Neural progenitor cell (in vitro differentiated cells): ENCODE data around the gene NKX2-1. TPM values are rescaled to one million over a fixed set of nuclear protein-coding genes. Genes with fewer than 3 reads are reported as not detected.

Experiments
- DNase-seq: peaks from one replicate; pipeline ENCODE4 v3.0.0-alpha.2; 2016; ENCODE audit warnings: low spot score
- H2AFZ ChIP-seq: fragments of 200-600 bp; sonication (generic); replicated peaks from 2 replicates; pipeline ENCODE4 v1.6.1; 2016; ENCODE audit warnings: antibody characterized with exemption
- H3F3A ChIP-seq: fragments of 200-600 bp; sonication (generic); 2 replicates; pipeline ENCODE4 v1.6.1; 2016; ENCODE audit warnings: antibody characterized with exemption, low read depth
- H3K27ac ChIP-seq: fragments of 200-600 bp; sonication (generic); 2 replicates; pipeline ENCODE4 v1.5.1; 2016; ENCODE audit warnings: mild to moderate bottlenecking
- H3K27me3 ChIP-seq: fragments of 200-600 bp; sonication (generic); 2 replicates; pipeline ENCODE4 v1.6.1; 2016; ENCODE audit warnings: mild to moderate bottlenecking, moderate library complexity
- H3K36me3 ChIP-seq: fragments of 200-600 bp; sonication (generic); 2 replicates; pipeline ENCODE4 v1.5.1; 2016
- H3K4me1 ChIP-seq: fragments of 200-600 bp; sonication (generic); 2 replicates; pipeline ENCODE4 v1.6.1; 2016; ENCODE audit warnings: mixed run types
- H3K4me2 ChIP-seq: fragments of 200-600 bp; sonication (generic); 2 replicates; pipeline ENCODE4 v1.6.1; 2016
- H3K4me3 ChIP-seq: fragments of 200-600 bp; sonication (generic); 2 replicates; pipeline ENCODE4 v1.5.1; 2016
- H3K79me2 ChIP-seq: fragments of 200-600 bp; sonication (generic); 2 replicates; pipeline ENCODE4 v1.6.1; 2016; ENCODE audit warnings: low read depth
- H3K9ac ChIP-seq: fragments of 200-600 bp; sonication (generic); 2 replicates; pipeline ENCODE4 v1.6.1; 2016
- H3K9me3 ChIP-seq: fragments of 200-600 bp; sonication (generic); 2 replicates; pipeline ENCODE4 v1.5.1; 2016; ENCODE audit warnings: low read depth
- H4K20me1 ChIP-seq: fragments of 200-600 bp; sonication (generic); 2 replicates; pipeline ENCODE4 v1.6.1; 2016; ENCODE audit warnings: low read depth
- H3K27ac Mint-ChIP-seq: 3 replicates; pipeline ENCODE4 v1.8.0; 2021; ENCODE audit warnings: mixed read lengths
- H3K27me3 Mint-ChIP-seq: 2 replicates; pipeline ENCODE4 v1.8.0; 2022; ENCODE audit warnings: low read depth, mild to moderate bottlenecking, inconsistent platforms, moderate library complexity, mixed read lengths; ENCODE audit not compliant: insufficient read depth
- H3K36me3 Mint-ChIP-seq: 3 replicates; pipeline ENCODE4 v1.8.0; 2021; ENCODE audit warnings: mixed read lengths
- H3K4me1 Mint-ChIP-seq: 3 replicates; pipeline ENCODE4 v1.8.0; 2021; ENCODE audit warnings: mixed read lengths
- H3K4me3 Mint-ChIP-seq: 3 replicates; pipeline ENCODE4 v1.8.0; 2021; ENCODE audit warnings: mild to moderate bottlenecking, moderate library complexity, mixed read lengths
- H3K9me3 Mint-ChIP-seq: 3 replicates; pipeline ENCODE4 v1.8.0; 2020; ENCODE audit warnings: mixed read lengths
- EZH2 ChIP-seq: fragments of 200-600 bp; sonication (generic); IDR thresholded peaks from 2 replicates; pipeline ENCODE4 v1.6.1; 2017; ENCODE audit warnings: antibody characterized with exemption, mild to moderate bottlenecking, moderate library complexity
- EZH2phosphoT487 ChIP-seq: fragments of 200-600 bp; sonication (generic); IDR thresholded peaks from 2 replicates; pipeline ENCODE4 v1.6.1; 2017; ENCODE audit warnings: antibody characterized with exemption
- total RNA-seq: library from RNA; depleted of rRNA; stranded (reverse); fragments of >200 nt; gene quantifications from 2 replicates; pipeline ENCODE4 v1.2.3, GENCODE V29; 2015; ENCODE audit warnings: low replicate concordance
- TF ChIP-seq, protein P1 (sequence below): fragments of 200-600 bp; sonication (generic); IDR thresholded peaks from 2 replicates; pipeline ENCODE4 v1.5.1; 2017; ENCODE audit warnings: antibody characterized with exemption, mild to moderate bottlenecking

The NKX2-1 gene
- total RNA-seq, 1 donor from 2014 or later, result not detected

DNA sequence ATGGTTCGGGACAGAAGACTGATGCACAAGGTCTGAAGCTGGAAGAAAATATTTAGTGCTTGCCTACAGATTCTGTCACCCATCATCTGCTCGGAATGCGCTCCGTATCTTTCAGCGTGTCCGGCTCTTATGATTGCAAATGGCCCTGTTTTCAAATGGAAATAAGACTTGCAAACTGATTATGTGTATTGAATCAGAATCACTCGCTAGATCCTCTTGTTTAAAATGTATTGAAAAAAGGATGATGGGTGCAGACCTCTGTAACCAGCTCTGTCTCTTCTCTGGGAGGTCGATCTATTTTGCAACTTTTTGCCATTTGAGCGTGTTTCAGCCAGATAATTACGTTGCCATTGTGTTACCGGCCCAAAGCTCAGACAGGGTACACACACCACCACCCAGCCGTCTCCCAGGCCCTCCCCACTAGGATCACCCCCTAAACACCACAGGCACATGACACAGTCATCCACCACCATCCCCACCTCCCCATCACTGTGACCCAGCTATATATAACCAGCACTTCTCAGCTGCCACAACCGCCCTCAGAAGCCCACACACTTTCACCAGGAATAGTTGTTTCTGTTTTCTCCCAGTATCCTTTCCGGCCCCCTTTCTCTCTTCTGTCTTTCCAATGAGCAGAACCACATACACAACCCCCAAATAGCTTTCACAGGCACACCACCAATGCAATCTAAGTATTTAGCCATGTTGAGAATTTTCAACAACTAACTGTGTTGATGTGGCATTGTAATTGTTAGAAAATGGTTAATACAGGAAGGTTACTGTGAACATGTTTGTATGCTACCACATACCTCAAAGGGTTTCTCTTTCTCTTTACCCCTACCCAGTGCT is 10.7 kb downstream of the NKX2-1 start:
- Mint-ChIP-seq H3K36me3 (no peaks in the 10 kb centered on the region), H3K9me3 (peaks cover 10% of the 10 kb centered on the region), H3K27ac (no peak overlapping the region), H3K4me1 (peaks cover 8% of the 10 kb centered on the region), H3K4me3 (no peak overlapping the region), H3K27me3 (peaks cover 89% of the 10 kb centered on the region)
- Histone ChIP-seq H3K4me2 (no peak overlapping the region), H3K36me3 (no peaks in the 10 kb centered on the region), H3K4me1 (peaks cover 24% of the 10 kb centered on the region), H4K20me1 (peaks cover 100% of the 10 kb centered on the region), H3K27ac (no peak overlapping the region), H3K4me3 (no peak overlapping the region), H3K9ac (no peak overlapping the region), H3K27me3 (peaks cover 100% of the 10 kb centered on the region), H3K79me2 (no peaks in the 10 kb centered on the region), H3K9me3 (no peaks in the 10 kb centered on the region), H2AFZ (no peak overlapping the region), H3F3A (peaks cover 59% of the 10 kb centered on the region)
- DNase-seq, result no peak
- TF ChIP-seq, protein P1, sequence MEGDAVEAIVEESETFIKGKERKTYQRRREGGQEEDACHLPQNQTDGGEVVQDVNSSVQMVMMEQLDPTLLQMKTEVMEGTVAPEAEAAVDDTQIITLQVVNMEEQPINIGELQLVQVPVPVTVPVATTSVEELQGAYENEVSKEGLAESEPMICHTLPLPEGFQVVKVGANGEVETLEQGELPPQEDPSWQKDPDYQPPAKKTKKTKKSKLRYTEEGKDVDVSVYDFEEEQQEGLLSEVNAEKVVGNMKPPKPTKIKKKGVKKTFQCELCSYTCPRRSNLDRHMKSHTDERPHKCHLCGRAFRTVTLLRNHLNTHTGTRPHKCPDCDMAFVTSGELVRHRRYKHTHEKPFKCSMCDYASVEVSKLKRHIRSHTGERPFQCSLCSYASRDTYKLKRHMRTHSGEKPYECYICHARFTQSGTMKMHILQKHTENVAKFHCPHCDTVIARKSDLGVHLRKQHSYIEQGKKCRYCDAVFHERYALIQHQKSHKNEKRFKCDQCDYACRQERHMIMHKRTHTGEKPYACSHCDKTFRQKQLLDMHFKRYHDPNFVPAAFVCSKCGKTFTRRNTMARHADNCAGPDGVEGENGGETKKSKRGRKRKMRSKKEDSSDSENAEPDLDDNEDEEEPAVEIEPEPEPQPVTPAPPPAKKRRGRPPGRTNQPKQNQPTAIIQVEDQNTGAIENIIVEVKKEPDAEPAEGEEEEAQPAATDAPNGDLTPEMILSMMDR, result no peak
- TF ChIP-seq EZH2phosphoT487, result peak; percentile 71
- TF ChIP-seq EZH2, result peak; percentile 33

DNA sequence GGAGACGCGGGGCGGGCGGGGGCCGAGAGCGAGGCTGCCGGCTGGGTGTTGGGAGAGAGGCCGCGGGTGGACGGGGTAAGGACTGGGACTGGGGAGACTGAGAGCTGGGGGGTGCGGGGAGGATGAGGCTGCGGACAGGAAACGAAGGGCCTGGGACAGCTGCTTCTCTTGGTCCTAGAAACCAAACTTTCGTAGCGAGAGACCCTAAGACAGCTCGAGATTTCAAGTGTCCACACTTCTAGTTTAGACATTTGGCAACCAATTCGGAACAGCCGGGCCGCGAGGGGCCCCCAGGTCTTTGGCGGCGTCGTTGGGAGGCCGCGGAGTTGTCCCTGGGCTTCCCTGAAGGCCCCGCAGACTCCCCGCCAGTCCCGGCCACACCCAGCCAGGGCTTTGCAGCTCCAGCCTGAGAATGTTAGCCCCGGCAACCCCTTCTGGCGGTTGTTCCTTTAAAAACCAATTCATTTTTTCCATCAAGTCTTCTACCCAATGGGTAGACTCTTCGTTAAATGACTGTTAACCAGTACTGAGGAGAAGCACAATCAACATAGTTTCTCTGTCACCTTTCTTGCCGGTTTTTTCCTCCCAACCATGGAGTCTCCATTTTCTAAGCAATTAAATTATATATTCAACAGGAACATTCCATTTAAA is 11.5 kb downstream of the NKX2-1 start:
- peaks cover 10% of the 10 kb centered on the region for H3K9me3 Mint-ChIP-seq

DNA sequence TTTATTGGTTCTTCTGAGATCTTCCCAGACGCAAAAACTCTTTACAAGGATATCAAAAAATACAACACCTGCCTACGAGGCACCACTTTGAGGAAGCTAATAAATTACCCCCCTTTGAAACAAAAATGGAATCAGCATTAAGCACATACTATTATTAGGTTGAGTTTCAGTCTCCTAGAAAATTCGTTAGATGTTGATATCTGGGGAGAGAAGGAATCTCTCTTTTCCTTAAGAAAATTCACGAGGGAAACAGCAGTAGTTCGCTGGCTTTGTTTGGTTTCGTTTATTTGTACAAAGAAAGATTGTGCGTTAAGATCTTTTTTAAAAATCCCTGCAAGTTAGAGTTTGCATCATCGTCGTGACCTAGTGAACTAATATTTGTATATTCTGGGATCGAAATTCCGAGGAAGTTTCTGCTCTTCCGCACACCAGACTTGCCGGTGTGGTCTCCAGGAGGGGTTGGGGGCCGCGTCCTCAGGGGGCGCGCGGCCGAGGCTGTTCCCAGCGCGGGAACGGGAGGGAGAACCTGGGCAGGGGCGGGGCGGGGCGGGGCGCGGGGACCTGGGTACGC is 12.1 kb downstream of the NKX2-1 start:
- no peaks in the 10 kb centered on the region for H3K79me2 ChIP-seq
- H3K4me1 ChIP-seq, result peaks cover 29% of the 10 kb centered on the region
- H3K9ac ChIP-seq, result no peak overlapping the region
- H4K20me1 ChIP-seq, result peaks cover 100% of the 10 kb centered on the region
- no peak overlapping the region for H3K27ac ChIP-seq
- H3K4me1 Mint-ChIP-seq, result peaks cover 9% of the 10 kb centered on the region
- H2AFZ ChIP-seq, result no peak overlapping the region
- TF ChIP-seq EZH2phosphoT487, result no peak
- TF ChIP-seq, protein P1, result no peak
- peak; percentile 64 for TF ChIP-seq EZH2
- no peak for DNase-seq
- H3K27ac Mint-ChIP-seq, result no peak overlapping the region
- H3K4me3 Mint-ChIP-seq, result no peak overlapping the region
- H3K27me3 ChIP-seq, result peaks cover 100% of the 10 kb centered on the region
- H3K36me3 Mint-ChIP-seq, result no peaks in the 10 kb centered on the region
- H3F3A ChIP-seq, result peaks cover 65% of the 10 kb centered on the region
- H3K27me3 Mint-ChIP-seq, result peaks cover 85% of the 10 kb centered on the region
- H3K4me2 ChIP-seq, result no peak overlapping the region
- H3K4me3 ChIP-seq, result no peak overlapping the region
- H3K36me3 ChIP-seq, result no peaks in the 10 kb centered on the region
- H3K9me3 ChIP-seq, result no peaks in the 10 kb centered on the region
- H3K9me3 Mint-ChIP-seq, result peaks cover 10% of the 10 kb centered on the region

More for the DNA sequence above, 11.5 kb downstream of the NKX2-1 start:
- Histone ChIP-seq H3K79me2 (no peaks in the 10 kb centered on the region), H3K27me3 (peaks cover 100% of the 10 kb centered on the region), H3K9me3 (no peaks in the 10 kb centered on the region), H3K4me3 (no peak overlapping the region), H3F3A (peaks cover 65% of the 10 kb centered on the region), H3K9ac (no peak overlapping the region), H3K27ac (no peak overlapping the region), H3K4me2 (no peak overlapping the region), H3K36me3 (no peaks in the 10 kb centered on the region), H2AFZ (no peak overlapping the region), H4K20me1 (peaks cover 100% of the 10 kb centered on the region), H3K4me1 (peaks cover 31% of the 10 kb centered on the region)
- TF ChIP-seq EZH2 (peak; percentile 90), EZH2phosphoT487 (peak; percentile 92)
- TF ChIP-seq, protein P1, result no peak
- H3K4me3 Mint-ChIP-seq, result no peak overlapping the region
- DNase-seq, result peak; percentile 66
- H3K36me3 Mint-ChIP-seq, result no peaks in the 10 kb centered on the region
- H3K27ac Mint-ChIP-seq, result no peak overlapping the region
- peaks cover 11% of the 10 kb centered on the region for H3K4me1 Mint-ChIP-seq
- peaks cover 87% of the 10 kb centered on the region for H3K27me3 Mint-ChIP-seq
